Measurements from ENCODE around the gene TSPAN7.

TSPAN7 gene

GRCh38 chrX:38561126-38561868 lies at the start of gene TSPAN7:
Gene TSPAN7, plus strand, starts transcription at chrX:38561542. Its CDS starts 5 bp downstream, at chrX:38561547.
- peak; percentile 74 for DNase-seq
- in situ Hi-C loops (cut with MboI; ENCODE audit: low pct_unique_long_range_greater_than_20kb, low sequenced_read_pairs): no loop called here

- in situ Hi-C loops (cut with MboI; ENCODE audit: low pct_unique_long_range_greater_than_20kb, low sequenced_read_pairs): no loop called here
- DNase-seq: no peak
Observed at GRCh38 chrX:38513112-38513742, 48.1 kb upstream of the TSPAN7 start.

GRCh38 chrX:38514016-38514854 lies 47.1 kb upstream of the TSPAN7 start:
- in situ Hi-C loops (cut with MboI; ENCODE audit: low pct_unique_long_range_greater_than_20kb, low sequenced_read_pairs): no loop called here
- DNase-seq: peak; percentile 3

GRCh38 chrX:38515291-38515690 lies 46.1 kb upstream of the TSPAN7 start:
- in situ Hi-C loops (cut with MboI; ENCODE audit: low pct_unique_long_range_greater_than_20kb, low sequenced_read_pairs): no loop called here
- DNase-seq: no peak

- in situ Hi-C loops (cut with MboI; ENCODE audit: low pct_unique_long_range_greater_than_20kb, low sequenced_read_pairs): no loop called here
Observed at GRCh38 chrX:38516196-38516774, 45.1 kb upstream of the TSPAN7 start.

GRCh38 chrX:38519651-38520050 lies 41.7 kb upstream of the TSPAN7 start:
- in situ Hi-C loops (cut with MboI; ENCODE audit: low pct_unique_long_range_greater_than_20kb, low sequenced_read_pairs): no loop called here
- DNase-seq: no peak

More at GRCh38 chrX:38516196-38516774, 45.1 kb upstream of the TSPAN7 start:
- DNase-seq: no peak

- in situ Hi-C loops (cut with MboI; ENCODE audit: low pct_unique_long_range_greater_than_20kb, low sequenced_read_pairs): no loop called here
- DNase-seq: no peak
Observed at GRCh38 chrX:38538134-38538533, 23.2 kb upstream of the TSPAN7 start.

- DNase-seq: no peak
- in situ Hi-C loops (cut with MboI; ENCODE audit: low pct_unique_long_range_greater_than_20kb, low sequenced_read_pairs): no loop called here
Observed at GRCh38 chrX:38539748-38540147, 21.6 kb upstream of the TSPAN7 start.

GRCh38 chrX:38548508-38548907 lies 12.8 kb upstream of the TSPAN7 start:
- in situ Hi-C loops (cut with MboI; ENCODE audit: low pct_unique_long_range_greater_than_20kb, low sequenced_read_pairs): no loop called here
- DNase-seq: no peak

GRCh38 chrX:38552721-38553120 lies 8.6 kb upstream of the TSPAN7 start:
- in situ Hi-C loops (cut with MboI; ENCODE audit: low pct_unique_long_range_greater_than_20kb, low sequenced_read_pairs): no loop called here
- DNase-seq: no peak

- in situ Hi-C loops (cut with MboI; ENCODE audit: low pct_unique_long_range_greater_than_20kb, low sequenced_read_pairs): no loop called here
- no peak for DNase-seq
Observed at GRCh38 chrX:38558686-38559085, 2.7 kb upstream of the TSPAN7 start.

GRCh38 chrX:38560776-38561125 lies 591 bp upstream of the TSPAN7 start:
- in situ Hi-C loops (cut with MboI; ENCODE audit: low pct_unique_long_range_greater_than_20kb, low sequenced_read_pairs): no loop called here
- DNase-seq: no peak

- in situ Hi-C loops (cut with MboI; ENCODE audit: low pct_unique_long_range_greater_than_20kb, low sequenced_read_pairs): no loop called here
- peak; percentile 8 for DNase-seq
Observed at GRCh38 chrX:38561951-38562719, 793 bp downstream of the TSPAN7 start.

- in situ Hi-C loops (cut with MboI; ENCODE audit: low pct_unique_long_range_greater_than_20kb, low sequenced_read_pairs): no loop called here
Observed at GRCh38 chrX:38563030-38563429, 1.7 kb downstream of the TSPAN7 start.

GRCh38 chrX:38570396-38570795 lies 9.1 kb downstream of the TSPAN7 start:
- in situ Hi-C loops (cut with MboI; ENCODE audit: low pct_unique_long_range_greater_than_20kb, low sequenced_read_pairs): no loop called here
- no peak for DNase-seq

More at GRCh38 chrX:38563030-38563429, 1.7 kb downstream of the TSPAN7 start:
- no peak for DNase-seq

- in situ Hi-C loops (cut with MboI; ENCODE audit: low pct_unique_long_range_greater_than_20kb, low sequenced_read_pairs): no loop called here
- DNase-seq: no peak
Observed at GRCh38 chrX:38571058-38571457, 9.7 kb downstream of the TSPAN7 start.

- DNase-seq: no peak
- in situ Hi-C loops (cut with MboI; ENCODE audit: low pct_unique_long_range_greater_than_20kb, low sequenced_read_pairs): no loop called here
Observed at GRCh38 chrX:38574858-38575257, 13.5 kb downstream of the TSPAN7 start.

GRCh38 chrX:38575888-38576287 lies 14.5 kb downstream of the TSPAN7 start:
- DNase-seq: no peak

GRCh38 chrX:38577738-38578137 lies 16.4 kb downstream of the TSPAN7 start:
- in situ Hi-C loops (cut with MboI; ENCODE audit: low pct_unique_long_range_greater_than_20kb, low sequenced_read_pairs): no loop called here
- no peak for DNase-seq

More at GRCh38 chrX:38575888-38576287, 14.5 kb downstream of the TSPAN7 start:
- in situ Hi-C loops (cut with MboI; ENCODE audit: low pct_unique_long_range_greater_than_20kb, low sequenced_read_pairs): no loop called here

All from KBM-7 (cell line).